ENCODE data around the gene GNGT2.

Gene GNGT2

DNA sequence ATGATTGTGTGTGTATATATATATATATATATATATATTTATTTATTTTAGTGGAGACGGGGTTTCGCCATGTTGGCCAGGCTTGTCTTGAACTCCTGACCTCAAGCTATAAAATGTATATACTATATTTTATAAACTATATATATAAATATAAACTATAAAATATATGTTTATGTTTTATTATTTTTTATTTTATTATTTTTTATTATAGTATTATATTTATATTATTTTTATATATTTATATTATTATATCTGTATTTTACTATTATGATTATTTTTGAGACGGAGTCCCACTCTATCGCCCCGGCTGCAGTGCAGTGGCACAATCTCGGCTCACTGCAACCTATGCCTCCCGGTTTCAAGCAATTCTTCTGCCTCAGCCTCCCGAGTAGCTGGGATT lies 30.7 kb upstream of the GNGT2 start:
- Mint-ChIP-seq H3K27ac (ENCODE audit: low read depth) (no peak overlapping the region), H3K36me3 (ENCODE audit: insufficient read depth) (no peaks in the 10 kb centered on the region), H3K27me3 (no peaks in the 10 kb centered on the region), H3K4me1 (no peaks in the 10 kb centered on the region), H3K9me3 (no peaks in the 10 kb centered on the region), H3K4me3 (no peak overlapping the region)
- DNase-seq (ENCODE audit: low spot score in 2 of 2) (no peak), ATAC-seq (replicated peaks; ENCODE audit: extremely low read depth, poor library complexity, severe bottlenecking) (no peak)

DNA sequence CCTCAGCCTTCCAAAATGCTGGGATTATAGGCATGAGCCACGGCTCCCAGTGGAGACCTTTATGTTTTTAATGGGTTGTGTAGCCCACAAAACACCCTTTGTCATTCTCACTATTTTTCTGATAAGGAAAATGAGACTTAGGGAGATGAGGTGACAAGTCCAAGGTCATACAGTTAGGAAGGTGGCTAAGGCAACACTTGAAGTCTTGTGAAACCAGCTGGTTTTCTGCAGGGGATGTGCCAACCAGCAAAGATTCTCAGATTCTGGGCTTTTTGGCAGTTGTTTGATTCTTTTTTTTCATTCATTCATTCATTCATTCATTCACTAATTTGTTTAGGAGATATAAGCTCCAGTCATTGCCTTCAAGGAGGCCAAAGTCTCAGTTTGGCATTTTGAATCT lies 30.2 kb upstream of the GNGT2 start:
- DNase-seq (ENCODE audit: low spot score in 2 of 2) (no peak), ATAC-seq (replicated peaks; ENCODE audit: extremely low read depth, poor library complexity, severe bottlenecking) (no peak)
- no peak overlapping the region for H3K4me3 Mint-ChIP-seq
- H3K27me3 Mint-ChIP-seq = no peaks in the 10 kb centered on the region
- no peak overlapping the region for H3K27ac Mint-ChIP-seq (ENCODE audit: low read depth)
- no peaks in the 10 kb centered on the region for H3K9me3 Mint-ChIP-seq
- H3K4me1 Mint-ChIP-seq = no peaks in the 10 kb centered on the region
- H3K36me3 Mint-ChIP-seq (ENCODE audit: insufficient read depth) = no peaks in the 10 kb centered on the region

DNA sequence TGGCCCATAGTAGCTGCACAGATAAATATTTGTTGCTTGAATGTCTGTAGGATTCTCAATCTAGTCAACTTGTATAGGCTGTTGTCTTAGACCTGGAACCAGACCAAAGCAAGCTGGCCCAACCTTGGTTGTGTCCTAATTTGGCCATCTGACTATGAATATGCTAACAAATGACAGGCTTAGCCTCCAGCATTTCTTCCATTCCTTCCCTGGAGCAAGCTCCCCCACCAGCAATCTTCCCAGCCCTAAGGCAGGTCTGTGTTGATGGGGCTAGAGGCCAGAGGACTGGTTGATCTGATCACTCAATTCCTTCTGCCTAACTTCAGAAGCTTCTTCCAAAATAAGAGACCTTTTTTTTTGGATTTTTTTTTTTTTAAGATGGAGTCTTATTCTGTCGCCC lies 29.6 kb upstream of the GNGT2 start:
- H3K4me3 Mint-ChIP-seq = no peak overlapping the region
- no peak overlapping the region for H3K27ac Mint-ChIP-seq (ENCODE audit: low read depth)
- DNase-seq (ENCODE audit: low spot score in 2 of 2) (no peak), ATAC-seq (replicated peaks; ENCODE audit: extremely low read depth, poor library complexity, severe bottlenecking) (no peak)
- no peaks in the 10 kb centered on the region for H3K36me3 Mint-ChIP-seq (ENCODE audit: insufficient read depth)
- H3K4me1 Mint-ChIP-seq = no peaks in the 10 kb centered on the region
- H3K27me3 Mint-ChIP-seq = no peaks in the 10 kb centered on the region
- H3K9me3 Mint-ChIP-seq = no peaks in the 10 kb centered on the region

DNA sequence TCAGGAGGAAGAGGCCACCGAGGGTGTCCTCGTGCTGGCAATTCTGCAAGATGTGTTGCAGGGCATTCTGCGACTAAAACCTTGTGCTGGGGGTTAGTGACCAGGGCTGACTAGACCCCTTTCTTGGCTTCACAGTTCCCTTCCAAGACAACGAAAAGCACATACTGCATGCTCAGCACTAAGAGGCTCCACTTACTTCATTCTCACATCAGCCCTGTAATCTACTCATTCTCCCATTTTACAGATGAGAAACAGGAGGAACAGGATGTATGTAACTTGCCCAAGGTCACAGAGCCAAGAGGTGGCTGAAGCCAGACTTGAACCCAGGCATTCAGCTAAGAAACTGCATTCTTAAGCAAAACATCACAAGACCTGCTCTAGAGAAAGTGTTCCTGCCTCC lies 25.5 kb upstream of the GNGT2 start:
- peaks cover 11% of the 10 kb centered on the region for H3K4me1 Mint-ChIP-seq
- no peaks in the 10 kb centered on the region for H3K27me3 Mint-ChIP-seq
- H3K27ac Mint-ChIP-seq (ENCODE audit: low read depth) = no peak overlapping the region
- H3K4me3 Mint-ChIP-seq = no peak overlapping the region
- no peak for DNase-seq (ENCODE audit: low spot score in 2 of 2)
- no peak for ATAC-seq (replicated peaks; ENCODE audit: extremely low read depth, poor library complexity, severe bottlenecking)
- H3K9me3 Mint-ChIP-seq = no peaks in the 10 kb centered on the region
- H3K36me3 Mint-ChIP-seq (ENCODE audit: insufficient read depth) = no peaks in the 10 kb centered on the region

DNA sequence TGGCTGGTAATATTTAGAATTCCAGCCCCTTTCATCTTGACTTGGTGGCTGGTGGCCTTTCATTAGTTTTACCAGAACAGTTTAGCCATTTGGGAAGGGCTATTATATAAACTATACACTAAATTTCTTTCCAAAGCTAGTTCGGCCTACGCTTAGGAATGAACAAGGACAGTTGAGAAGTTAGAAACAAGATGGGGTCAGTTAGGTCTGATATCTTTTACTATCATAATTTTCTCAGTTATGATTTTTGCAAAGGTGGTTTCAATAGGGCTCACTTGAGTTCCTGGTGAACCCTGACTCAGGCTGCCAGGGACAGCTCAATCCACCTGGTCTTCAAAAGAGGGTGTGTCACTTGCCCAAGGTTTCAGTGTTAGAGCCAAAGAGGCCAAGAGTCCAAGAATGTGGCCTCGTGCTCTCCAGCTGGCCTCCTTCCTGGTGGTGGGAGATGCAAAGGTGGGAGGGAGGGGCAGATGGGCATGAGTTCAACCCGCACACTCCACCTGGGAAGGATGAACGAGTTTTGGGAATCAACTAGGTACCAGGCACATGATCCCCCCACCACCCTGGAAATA lies 24.2 kb upstream of the GNGT2 start:
- H3K9me3 Mint-ChIP-seq = no peaks in the 10 kb centered on the region
- ATAC-seq (replicated peaks; ENCODE audit: extremely low read depth, poor library complexity, severe bottlenecking) (no peak), DNase-seq (ENCODE audit: low spot score in 2 of 2) (no peak)
- no peak overlapping the region for H3K27ac Mint-ChIP-seq (ENCODE audit: low read depth)
- H3K27me3 Mint-ChIP-seq = no peaks in the 10 kb centered on the region
- no peak overlapping the region for H3K4me3 Mint-ChIP-seq
- H3K4me1 Mint-ChIP-seq = peaks cover 14% of the 10 kb centered on the region
- H3K36me3 Mint-ChIP-seq (ENCODE audit: insufficient read depth) = peaks cover 2% of the 10 kb centered on the region

DNA sequence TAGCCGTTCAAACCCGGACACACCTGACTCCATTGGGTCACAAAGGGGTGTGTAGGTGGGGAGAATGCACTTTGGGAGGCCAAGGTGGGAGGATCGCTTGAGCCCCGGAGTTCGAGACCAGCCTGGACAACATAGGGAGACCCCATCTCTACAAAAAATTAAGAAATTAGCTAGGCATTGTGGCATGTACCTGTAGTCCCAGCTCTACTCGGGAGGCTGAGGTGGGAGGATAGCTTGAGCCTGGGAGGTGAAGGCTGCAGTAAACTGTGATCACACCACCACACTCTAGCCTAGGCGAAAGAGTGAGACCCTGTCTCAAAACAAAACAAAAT lies 21.2 kb upstream of the GNGT2 start:
- DNase-seq (ENCODE audit: low spot score in 2 of 2) (no peak), ATAC-seq (replicated peaks; ENCODE audit: extremely low read depth, poor library complexity, severe bottlenecking) (no peak)
- H3K36me3 Mint-ChIP-seq (ENCODE audit: insufficient read depth) = peaks cover 5% of the 10 kb centered on the region
- peak overlapping the region; percentile 82 for H3K4me3 Mint-ChIP-seq
- H3K27me3 Mint-ChIP-seq = no peaks in the 10 kb centered on the region
- H3K4me1 Mint-ChIP-seq = peaks cover 33% of the 10 kb centered on the region
- no peaks in the 10 kb centered on the region for H3K9me3 Mint-ChIP-seq
- H3K27ac Mint-ChIP-seq (ENCODE audit: low read depth) = no peak overlapping the region

DNA sequence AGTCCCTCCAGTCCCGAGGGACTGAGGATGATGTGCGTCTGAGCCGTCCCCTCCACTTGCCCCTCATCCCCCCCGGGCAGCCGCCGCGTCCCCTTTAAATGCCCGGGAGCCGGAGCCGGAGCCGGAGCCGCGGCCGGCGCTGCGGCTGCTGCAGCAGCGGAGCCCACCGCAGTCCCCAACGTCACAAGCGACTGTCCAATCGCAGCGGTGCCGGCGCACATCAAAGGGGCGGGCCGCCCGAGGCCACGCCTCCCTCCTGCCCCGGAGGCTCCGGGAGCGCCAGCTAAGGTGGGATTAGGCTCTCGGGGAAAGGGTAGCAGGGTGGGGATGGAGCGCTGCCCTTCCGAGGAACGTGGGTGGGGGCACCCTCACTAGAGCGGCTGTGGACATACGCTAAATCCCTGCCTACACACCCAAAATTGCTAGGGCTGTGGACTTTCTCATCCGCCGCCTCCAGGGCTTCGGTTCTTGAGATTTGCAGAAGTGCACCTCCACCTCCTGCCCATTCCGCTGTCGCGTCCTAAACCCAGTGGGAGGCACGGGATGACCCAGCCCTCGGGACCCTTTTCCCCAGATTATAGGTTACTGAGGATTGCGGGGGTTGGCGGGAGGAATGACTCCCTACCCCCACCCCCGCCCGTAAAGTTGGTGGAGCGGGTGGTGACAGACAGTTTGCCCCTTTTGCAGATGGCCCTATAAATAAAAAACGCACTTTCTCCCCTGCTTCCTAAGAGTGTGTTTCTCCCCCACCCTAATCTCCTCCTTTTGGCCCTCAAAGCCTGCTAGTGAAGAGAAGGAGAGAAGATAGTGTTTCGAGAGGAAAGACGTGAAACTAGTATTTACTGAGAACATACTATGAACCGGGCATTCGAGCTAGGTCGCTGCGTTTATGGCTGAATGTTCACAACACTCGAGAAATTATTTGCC lies 20.5 kb upstream of the GNGT2 start, which contains the start of gene PHOSPHO1:
TSS of gene PHOSPHO1 (minus strand) at position 152 of the 927 bp plus-strand sequence. CDS start 4,096 bp downstream, outside the sequence.
- Mint-ChIP-seq H3K36me3 (ENCODE audit: insufficient read depth) (peaks cover 5% of the 10 kb centered on the region), H3K27ac (ENCODE audit: low read depth) (peak within 1 kb of the TSS; percentile 41), H3K9me3 (no peaks in the 10 kb centered on the region), H3K4me3 (peak within 1 kb of the TSS; percentile 82), H3K27me3 (no peaks in the 10 kb centered on the region), H3K4me1 (peaks cover 33% of the 10 kb centered on the region)
- ATAC-seq (replicated peaks; ENCODE audit: extremely low read depth, poor library complexity, severe bottlenecking) (peak; percentile 92), DNase-seq (ENCODE audit: low spot score in 2 of 2) (peak; percentile 78 to 79)

DNA sequence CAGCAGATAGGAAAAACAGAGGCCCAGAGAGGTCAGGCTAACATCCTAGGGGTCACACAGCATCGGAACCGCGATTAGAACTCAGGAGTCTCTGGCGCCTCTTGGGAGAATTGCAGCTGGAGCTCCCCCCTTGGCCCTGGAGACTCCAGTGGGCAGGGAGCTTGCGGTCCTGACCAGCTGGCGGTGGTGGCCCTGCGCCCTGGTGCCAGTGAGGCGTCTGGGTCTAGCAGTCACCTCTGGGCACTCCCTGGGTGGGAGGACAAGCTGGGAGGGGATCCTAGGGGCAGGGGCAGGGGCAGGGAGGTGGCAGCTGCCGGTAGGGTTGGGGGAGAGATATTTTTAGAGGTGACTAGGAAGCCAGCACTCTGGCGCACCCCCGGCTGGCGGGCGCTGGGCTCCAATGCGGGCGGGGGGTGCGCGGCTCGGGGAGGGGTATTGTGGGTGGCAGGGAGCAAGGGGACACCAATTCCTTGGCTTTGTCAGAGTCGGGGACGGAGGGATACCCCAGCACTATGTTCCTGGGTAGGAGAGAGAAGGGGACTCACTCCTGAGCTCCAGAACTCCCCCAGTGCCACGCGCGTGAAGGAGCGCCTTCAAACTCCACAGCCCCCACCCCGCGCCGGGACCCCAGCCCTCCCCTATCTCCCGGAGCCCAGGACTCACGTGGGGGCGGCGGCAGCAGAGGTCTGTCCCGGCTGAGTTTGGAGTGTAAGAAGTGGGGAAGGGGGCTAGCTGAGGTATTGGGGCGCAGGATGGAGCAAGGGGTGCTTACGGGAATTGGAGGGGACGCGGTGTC lies 19.6 kb upstream of the GNGT2 start:
- Mint-ChIP-seq H3K36me3 (ENCODE audit: insufficient read depth) (peaks cover 5% of the 10 kb centered on the region), H3K9me3 (no peaks in the 10 kb centered on the region), H3K27me3 (no peaks in the 10 kb centered on the region), H3K4me3 (peak overlapping the region; percentile 82), H3K4me1 (peaks cover 38% of the 10 kb centered on the region), H3K27ac (ENCODE audit: low read depth) (peak overlapping the region; percentile 41)
- DNase-seq (ENCODE audit: low spot score in 2 of 2) (no peak), ATAC-seq (replicated peaks; ENCODE audit: extremely low read depth, poor library complexity, severe bottlenecking) (no peak)

DNA sequence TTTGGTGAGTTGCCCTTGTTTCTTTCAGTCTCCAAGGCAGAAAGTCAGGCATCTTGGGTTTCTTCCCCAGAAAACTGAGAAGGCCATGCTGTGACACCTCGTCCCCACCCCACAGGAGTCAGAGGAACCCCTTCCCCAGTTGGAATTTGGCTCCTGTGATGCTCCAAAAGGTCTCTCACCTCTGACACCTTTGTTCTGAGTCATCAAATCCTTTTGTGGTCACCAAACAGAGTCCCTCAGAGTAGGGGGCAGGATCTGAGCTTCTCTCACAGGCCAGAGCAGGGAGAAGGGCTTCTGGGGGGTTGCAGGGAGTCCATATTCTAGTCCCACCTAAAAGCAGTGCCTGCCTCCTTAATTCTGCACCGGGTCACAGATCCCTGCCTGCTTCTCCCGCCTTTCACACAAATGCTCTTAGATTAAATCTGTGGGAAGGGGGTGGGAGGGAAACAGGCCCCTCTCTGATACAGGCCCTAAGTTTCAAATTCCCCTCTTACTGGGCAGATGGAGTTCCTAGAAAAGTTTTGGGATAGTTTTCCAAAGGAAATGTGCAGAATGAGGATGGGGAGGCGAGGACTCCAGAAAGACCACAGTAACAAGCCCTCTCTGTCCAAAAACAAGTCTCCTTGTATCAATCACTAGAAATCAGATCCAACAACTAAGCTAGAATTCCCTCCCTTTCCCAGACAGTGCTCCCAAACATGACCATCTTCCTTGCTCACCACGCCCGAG lies 18.9 kb upstream of the GNGT2 start:
- DNase-seq (ENCODE audit: low spot score in 2 of 2) = no peak
- ATAC-seq (replicated peaks; ENCODE audit: extremely low read depth, poor library complexity, severe bottlenecking) = no peak
- Mint-ChIP-seq H3K27me3 (no peaks in the 10 kb centered on the region), H3K27ac (ENCODE audit: low read depth) (peak overlapping the region; percentile 41), H3K4me1 (peaks cover 46% of the 10 kb centered on the region), H3K36me3 (ENCODE audit: insufficient read depth) (peaks cover 7% of the 10 kb centered on the region), H3K9me3 (no peaks in the 10 kb centered on the region), H3K4me3 (peak overlapping the region; percentile 82)

DNA sequence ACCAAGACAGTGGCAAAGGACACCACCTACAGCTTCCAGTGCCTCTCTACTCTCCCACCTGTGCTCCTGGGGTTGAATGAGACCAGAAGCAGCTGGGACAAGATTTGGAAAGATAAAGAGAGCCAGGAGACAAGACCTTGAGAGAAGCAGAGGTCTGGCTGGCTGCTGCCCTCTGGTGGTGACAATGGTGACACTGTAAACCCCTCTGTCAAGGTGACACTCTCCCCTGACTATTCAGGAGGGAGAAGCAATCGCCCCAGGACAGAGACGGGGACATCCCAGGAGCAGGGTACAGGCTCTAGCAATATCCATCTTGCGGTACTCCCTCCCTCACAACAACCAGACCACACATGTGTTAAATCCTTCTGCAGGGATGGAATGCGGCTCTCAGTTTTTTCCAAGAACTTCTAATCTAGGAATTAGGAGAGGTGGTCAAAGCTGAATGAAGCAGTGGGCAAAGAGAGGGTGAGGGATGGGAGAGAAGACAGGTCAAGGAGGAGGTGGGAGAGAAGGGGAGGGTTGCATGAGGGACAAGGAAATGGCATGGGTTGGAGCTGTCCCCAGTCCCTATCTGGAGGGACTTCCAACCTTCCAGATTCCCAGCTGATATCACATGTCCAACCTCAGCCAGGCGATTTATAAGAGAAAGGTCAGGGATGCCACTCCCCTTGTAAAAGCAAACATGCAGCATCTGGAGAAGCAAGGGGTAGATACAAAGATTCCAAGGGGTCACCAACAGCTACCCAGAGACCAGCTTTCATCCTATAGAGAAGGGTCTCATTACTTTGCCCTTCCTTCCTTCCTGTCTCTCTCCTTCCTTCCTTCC lies 17.3 kb upstream of the GNGT2 start:
- peaks cover 18% of the 10 kb centered on the region for H3K36me3 Mint-ChIP-seq (ENCODE audit: insufficient read depth)
- DNase-seq (ENCODE audit: low spot score in 2 of 2) (peak; percentile 60 to 67), ATAC-seq (replicated peaks; ENCODE audit: extremely low read depth, poor library complexity, severe bottlenecking) (no peak)
- peaks cover 61% of the 10 kb centered on the region for H3K4me1 Mint-ChIP-seq
- H3K27me3 Mint-ChIP-seq = no peaks in the 10 kb centered on the region
- H3K4me3 Mint-ChIP-seq = no peak overlapping the region
- H3K27ac Mint-ChIP-seq (ENCODE audit: low read depth) = peak overlapping the region; percentile 50
- H3K9me3 Mint-ChIP-seq = no peaks in the 10 kb centered on the region

DNA sequence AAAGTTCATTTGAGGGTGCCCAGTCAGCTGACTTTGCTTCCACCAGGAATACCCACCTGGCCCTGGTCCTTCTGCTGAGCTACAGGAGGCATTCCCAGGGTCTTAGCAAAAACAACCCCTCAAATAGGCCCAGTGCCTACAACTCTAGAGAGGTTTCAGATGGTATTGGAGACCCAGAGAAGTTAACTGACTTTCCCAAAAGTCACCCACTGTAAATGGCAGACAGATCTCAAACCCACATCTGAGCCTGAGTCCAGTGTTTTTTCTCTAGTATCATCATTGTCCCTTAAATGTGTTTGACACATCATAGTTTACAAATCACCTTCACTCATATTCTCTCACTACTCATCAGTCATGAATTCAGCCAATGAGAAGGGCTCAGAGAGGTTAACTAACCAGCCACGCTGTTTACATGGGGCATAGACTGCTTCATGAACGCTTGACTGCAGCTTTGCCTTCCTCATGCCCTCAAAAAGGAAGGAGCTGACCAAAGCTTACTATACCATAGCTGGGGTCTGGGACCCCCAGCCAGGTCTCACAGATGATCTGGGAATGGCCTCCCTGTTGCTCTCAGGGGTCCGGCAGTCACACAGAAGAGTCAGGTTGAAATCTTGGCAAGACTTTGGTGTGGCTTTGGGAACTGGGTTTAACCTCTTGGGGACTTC lies 16.5 kb upstream of the GNGT2 start:
- H3K27ac Mint-ChIP-seq (ENCODE audit: low read depth) = peak overlapping the region; percentile 50
- DNase-seq (ENCODE audit: low spot score in 2 of 2) (no peak), ATAC-seq (replicated peaks; ENCODE audit: extremely low read depth, poor library complexity, severe bottlenecking) (no peak)
- H3K27me3 Mint-ChIP-seq = no peaks in the 10 kb centered on the region
- H3K4me1 Mint-ChIP-seq = peaks cover 60% of the 10 kb centered on the region
- peaks cover 25% of the 10 kb centered on the region for H3K36me3 Mint-ChIP-seq (ENCODE audit: insufficient read depth)
- H3K4me3 Mint-ChIP-seq = no peak overlapping the region
- no peaks in the 10 kb centered on the region for H3K9me3 Mint-ChIP-seq

Data from central memory CD8-positive, alpha-beta T cell (primary cell).